GM12878 (cell line): Measurements from ENCODE around the gene MGAT2. TPM values are rescaled to one million over a fixed set of nuclear protein-coding genes. Genes with fewer than 3 reads are reported as not detected.

Source experiments
- ASH2L ChIP-seq: fragments of 300-600, 200-600 bp; sonication (generic); IDR thresholded peaks from 2 replicates; pipeline ENCODE4 v1.6.1; 2017; ENCODE audit warnings: low read depth, mild to moderate bottlenecking, borderline replicate concordance
- CEBPB ChIP-seq, 2 experiments: fragments of 150-350 bp in 1 of 2; IDR thresholded peaks; 2 replicates each; pipeline ENCODE4 v1.6.1; 2012 to 2014; ENCODE audit warnings: low read depth in 2 of 2, low read length in 2 of 2, borderline replicate concordance in 1 of 2, inconsistent platforms in 1 of 2
- IRF4 ChIP-seq: IDR thresholded peaks from 2 replicates; pipeline ENCODE4 v1.6.1; 2011; ENCODE audit warnings: low read depth, low read length
- JUNB ChIP-seq: IDR thresholded peaks from 2 replicates; pipeline ENCODE4 v1.6.1; 2016; ENCODE audit warnings: antibody characterized with exemption, mild to moderate bottlenecking
- NFXL1 ChIP-seq: fragments of 450-650 bp; IDR thresholded peaks from 2 replicates; pipeline ENCODE4 v1.6.1; 2017; ENCODE audit warnings: antibody characterized with exemption, mild to moderate bottlenecking, borderline replicate concordance
- PAX8 ChIP-seq: fragments of 450-650 bp; IDR thresholded peaks from 2 replicates; pipeline ENCODE4 v1.6.1; 2017; ENCODE audit warnings: mild to moderate bottlenecking, moderate library complexity
- PML ChIP-seq: IDR thresholded peaks from 2 replicates; pipeline ENCODE4 v1.6.1; 2012; ENCODE audit warnings: low read length, inconsistent platforms
- POU2F2 ChIP-seq: IDR thresholded peaks from 3 replicates; pipeline ENCODE4 v1.6.1; 2011; ENCODE audit warnings: low read depth, mild to moderate bottlenecking, low read length, borderline replicate concordance
- RUNX3 ChIP-seq: IDR thresholded peaks from 2 replicates; pipeline ENCODE4 v1.6.1; 2012; ENCODE audit warnings: low read length, inconsistent platforms
- SIX5 ChIP-seq: IDR thresholded peaks from 2 replicates; pipeline ENCODE4 v1.6.1; 2011; ENCODE audit warnings: mild to moderate bottlenecking, low read depth, low read length, moderate library complexity; ENCODE audit not compliant: severe bottlenecking
- SMAD1 ChIP-seq: fragments of 450-650 bp; IDR thresholded peaks from 2 replicates; pipeline ENCODE4 v1.6.1; 2018; ENCODE audit warnings: mild to moderate bottlenecking, low read depth; ENCODE audit not compliant: partially characterized antibody
- STAT3 ChIP-seq: IDR thresholded peaks from 2 replicates; pipeline ENCODE4 v1.6.1; 2011; ENCODE audit warnings: low read depth, low read length, improper control_type of control experiment
- ZNF384 ChIP-seq: IDR thresholded peaks from 2 replicates; pipeline ENCODE4 v1.6.1; 2012; ENCODE audit warnings: low read depth, mild to moderate bottlenecking, low read length, improper control_type of control experiment, borderline replicate concordance
- polyA plus RNA-seq, 11 experiments: library from polyadenylated mRNA; depleted of rRNA in 4 of 11; unstranded in 6 of 11; stranded (reverse) in 5 of 11; fragments of >200 nt; fragmentation: Nextera tagmentation in 4 of 11; fragmentation: Illumina TruSeq in 1 of 11; extraction: Ambion mirVana in 4 of 11; extraction: Trizol in 1 of 11; gene quantifications; 1 replicate in 1 of 11; 2 replicates in 10 of 11; pipeline versions ENCODE4 v1.2.1 to v1.2.3, GENCODE V29; 2011 to 2016; ENCODE audit warnings: inconsistent platforms in 2 of 11, missing spikeins in 2 of 11, low read depth in 1 of 11
- total RNA-seq, 4 experiments: library from RNA; depleted of rRNA in 3 of 4; stranded (reverse); fragments of >200 nt in 3 of 4; fragmentation: Illumina TruSeq in 1 of 4; extraction: Trizol in 1 of 4; gene quantifications; 2 replicates each; pipeline versions ENCODE4 v1.2.1 to v1.2.3, GENCODE V29; 2013 to 2021
- TF ChIP-seq, protein P1 (sequence below): fragments of 150-350 bp; IDR thresholded peaks from 2 replicates; pipeline ENCODE4 v1.6.1; 2016; ENCODE audit warnings: low read depth, low read length
- TF ChIP-seq, protein P2 (sequence below): IDR thresholded peaks from 2 replicates; pipeline ENCODE4 v1.6.1; 2012; ENCODE audit warnings: low read depth, low read length, improper control_type of control experiment
- TF ChIP-seq, protein P3 (sequence below): fragments of 450-650 bp; formaldehyde crosslinking; IDR thresholded peaks from 2 replicates; pipeline ENCODE4 v1.4.0; 2022; ENCODE audit warnings: mild to moderate bottlenecking, moderate library complexity
- TF ChIP-seq, protein P4 (sequence below): fragments of 450-650 bp; IDR thresholded peaks from 2 replicates; pipeline ENCODE4 v1.6.1; 2017; ENCODE audit warnings: mild to moderate bottlenecking, moderate library complexity

MGAT2 gene
- total and polyA plus RNA-seq, 10 of the 15 experiments (the other 5 are each of a cell fraction or from before 2014, with no cell fraction given), result 0.03 to 51.8 (median 38.0) TPM; not detected in 1

DNA sequence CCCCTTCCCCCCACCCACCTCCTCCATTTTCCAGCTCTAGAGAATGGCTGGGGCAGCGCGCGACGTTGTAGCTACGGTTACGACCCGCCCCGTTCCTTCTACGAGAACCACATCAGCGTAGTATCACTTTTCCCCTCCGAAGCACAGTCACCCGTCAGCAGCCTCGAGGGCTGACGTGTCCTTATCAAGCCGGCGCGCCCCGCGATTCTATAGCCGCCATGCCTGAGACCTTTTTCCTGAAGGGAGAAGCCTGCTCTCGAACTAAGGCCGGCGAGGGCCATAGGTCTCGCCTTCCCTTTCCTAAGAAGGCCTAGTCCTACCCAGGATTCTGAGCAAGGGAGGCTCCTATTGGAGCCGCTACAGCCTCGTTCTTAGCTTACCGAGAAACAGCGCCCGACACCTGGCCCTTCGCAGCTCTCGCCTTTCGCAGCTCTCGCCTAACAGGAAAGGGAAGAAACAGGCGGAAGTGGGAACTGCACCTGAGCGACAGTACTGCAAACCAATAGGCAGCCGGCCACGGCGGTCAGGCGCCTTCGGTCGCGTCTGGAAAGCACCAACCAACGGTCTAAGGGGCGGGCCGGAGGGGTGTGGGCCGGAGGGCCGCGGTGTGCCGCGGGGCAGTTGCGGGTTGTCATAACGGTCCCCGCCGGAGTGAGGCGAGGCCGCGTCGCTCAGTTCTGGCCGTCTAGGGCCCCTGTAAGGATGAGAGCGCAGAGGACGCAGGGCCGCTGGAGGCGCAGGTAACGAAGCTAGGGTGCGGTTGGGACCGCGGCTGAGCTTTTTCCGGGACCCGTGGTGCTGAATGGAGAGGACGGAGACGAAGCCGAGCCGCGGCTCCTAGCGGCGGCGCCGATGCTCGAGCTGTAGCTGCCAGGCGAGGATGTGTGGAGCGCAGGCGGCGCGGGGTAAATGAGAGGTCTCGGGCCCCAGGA, at the start of gene MGAT2, which contains the start of gene RPL36AL (continued):
- TF ChIP-seq, protein P1, sequence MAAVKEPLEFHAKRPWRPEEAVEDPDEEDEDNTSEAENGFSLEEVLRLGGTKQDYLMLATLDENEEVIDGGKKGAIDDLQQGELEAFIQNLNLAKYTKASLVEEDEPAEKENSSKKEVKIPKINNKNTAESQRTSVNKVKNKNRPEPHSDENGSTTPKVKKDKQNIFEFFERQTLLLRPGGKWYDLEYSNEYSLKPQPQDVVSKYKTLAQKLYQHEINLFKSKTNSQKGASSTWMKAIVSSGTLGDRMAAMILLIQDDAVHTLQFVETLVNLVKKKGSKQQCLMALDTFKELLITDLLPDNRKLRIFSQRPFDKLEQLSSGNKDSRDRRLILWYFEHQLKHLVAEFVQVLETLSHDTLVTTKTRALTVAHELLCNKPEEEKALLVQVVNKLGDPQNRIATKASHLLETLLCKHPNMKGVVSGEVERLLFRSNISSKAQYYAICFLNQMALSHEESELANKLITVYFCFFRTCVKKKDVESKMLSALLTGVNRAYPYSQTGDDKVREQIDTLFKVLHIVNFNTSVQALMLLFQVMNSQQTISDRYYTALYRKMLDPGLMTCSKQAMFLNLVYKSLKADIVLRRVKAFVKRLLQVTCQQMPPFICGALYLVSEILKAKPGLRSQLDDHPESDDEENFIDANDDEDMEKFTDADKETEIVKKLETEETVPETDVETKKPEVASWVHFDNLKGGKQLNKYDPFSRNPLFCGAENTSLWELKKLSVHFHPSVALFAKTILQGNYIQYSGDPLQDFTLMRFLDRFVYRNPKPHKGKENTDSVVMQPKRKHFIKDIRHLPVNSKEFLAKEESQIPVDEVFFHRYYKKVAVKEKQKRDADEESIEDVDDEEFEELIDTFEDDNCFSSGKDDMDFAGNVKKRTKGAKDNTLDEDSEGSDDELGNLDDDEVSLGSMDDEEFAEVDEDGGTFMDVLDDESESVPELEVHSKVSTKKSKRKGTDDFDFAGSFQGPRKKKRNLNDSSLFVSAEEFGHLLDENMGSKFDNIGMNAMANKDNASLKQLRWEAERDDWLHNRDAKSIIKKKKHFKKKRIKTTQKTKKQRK, result no peak
- TF ChIP-seq NFXL1 (no peak), SMAD1 (peak; percentile 73), JUNB (no peak), PAX8 (no peak), ASH2L (no peak), STAT3 (no peak), SIX5 (peak; percentile 22), PML (peak; percentile 99), CEBPB (IDR thresholded peaks at IDR 0.05; ENCODE audit: borderline replicate concordance in 1 of 2, low read depth in 2 of 2, low read length in 2 of 2) (no peak), POU2F2 (peak; percentile 86; the same call in 2 of the 3 replicates), RUNX3 (peak; percentile 78), ZNF384 (no peak), IRF4 (no peak)
- TF ChIP-seq, protein P2, sequence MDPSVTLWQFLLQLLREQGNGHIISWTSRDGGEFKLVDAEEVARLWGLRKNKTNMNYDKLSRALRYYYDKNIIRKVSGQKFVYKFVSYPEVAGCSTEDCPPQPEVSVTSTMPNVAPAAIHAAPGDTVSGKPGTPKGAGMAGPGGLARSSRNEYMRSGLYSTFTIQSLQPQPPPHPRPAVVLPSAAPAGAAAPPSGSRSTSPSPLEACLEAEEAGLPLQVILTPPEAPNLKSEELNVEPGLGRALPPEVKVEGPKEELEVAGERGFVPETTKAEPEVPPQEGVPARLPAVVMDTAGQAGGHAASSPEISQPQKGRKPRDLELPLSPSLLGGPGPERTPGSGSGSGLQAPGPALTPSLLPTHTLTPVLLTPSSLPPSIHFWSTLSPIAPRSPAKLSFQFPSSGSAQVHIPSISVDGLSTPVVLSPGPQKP, result peak; percentile 34; the same call in 1 of the 2 replicates
- TF ChIP-seq, protein P3, sequence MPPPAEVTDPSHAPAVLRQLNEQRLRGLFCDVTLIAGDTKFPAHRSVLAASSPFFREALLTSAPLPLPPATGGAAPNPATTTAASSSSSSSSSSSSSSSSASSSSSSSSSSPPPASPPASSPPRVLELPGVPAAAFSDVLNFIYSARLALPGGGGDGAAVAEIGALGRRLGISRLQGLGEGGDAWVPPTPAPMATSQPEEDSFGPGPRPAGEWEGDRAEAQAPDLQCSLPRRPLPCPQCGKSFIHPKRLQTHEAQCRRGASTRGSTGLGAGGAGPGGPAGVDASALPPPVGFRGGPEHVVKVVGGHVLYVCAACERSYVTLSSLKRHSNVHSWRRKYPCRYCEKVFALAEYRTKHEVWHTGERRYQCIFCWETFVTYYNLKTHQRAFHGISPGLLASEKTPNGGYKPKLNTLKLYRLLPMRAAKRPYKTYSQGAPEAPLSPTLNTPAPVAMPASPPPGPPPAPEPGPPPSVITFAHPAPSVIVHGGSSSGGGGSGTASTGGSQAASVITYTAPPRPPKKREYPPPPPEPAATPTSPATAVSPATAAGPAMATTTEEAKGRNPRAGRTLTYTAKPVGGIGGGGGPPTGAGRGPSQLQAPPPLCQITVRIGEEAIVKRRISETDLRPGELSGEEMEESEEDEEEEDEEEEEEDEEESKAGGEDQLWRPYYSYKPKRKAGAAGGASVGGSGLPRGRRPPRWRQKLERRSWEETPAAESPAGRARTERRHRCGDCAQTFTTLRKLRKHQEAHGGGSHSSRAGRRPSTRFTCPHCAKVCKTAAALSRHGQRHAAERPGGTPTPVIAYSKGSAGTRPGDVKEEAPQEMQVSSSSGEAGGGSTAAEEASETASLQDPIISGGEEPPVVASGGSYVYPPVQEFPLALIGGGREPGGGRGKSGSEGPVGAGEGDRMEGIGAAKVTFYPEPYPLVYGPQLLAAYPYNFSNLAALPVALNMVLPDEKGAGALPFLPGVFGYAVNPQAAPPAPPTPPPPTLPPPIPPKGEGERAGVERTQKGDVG (CRISPR knock-in tag), result no peak
- TF ChIP-seq, protein P4, sequence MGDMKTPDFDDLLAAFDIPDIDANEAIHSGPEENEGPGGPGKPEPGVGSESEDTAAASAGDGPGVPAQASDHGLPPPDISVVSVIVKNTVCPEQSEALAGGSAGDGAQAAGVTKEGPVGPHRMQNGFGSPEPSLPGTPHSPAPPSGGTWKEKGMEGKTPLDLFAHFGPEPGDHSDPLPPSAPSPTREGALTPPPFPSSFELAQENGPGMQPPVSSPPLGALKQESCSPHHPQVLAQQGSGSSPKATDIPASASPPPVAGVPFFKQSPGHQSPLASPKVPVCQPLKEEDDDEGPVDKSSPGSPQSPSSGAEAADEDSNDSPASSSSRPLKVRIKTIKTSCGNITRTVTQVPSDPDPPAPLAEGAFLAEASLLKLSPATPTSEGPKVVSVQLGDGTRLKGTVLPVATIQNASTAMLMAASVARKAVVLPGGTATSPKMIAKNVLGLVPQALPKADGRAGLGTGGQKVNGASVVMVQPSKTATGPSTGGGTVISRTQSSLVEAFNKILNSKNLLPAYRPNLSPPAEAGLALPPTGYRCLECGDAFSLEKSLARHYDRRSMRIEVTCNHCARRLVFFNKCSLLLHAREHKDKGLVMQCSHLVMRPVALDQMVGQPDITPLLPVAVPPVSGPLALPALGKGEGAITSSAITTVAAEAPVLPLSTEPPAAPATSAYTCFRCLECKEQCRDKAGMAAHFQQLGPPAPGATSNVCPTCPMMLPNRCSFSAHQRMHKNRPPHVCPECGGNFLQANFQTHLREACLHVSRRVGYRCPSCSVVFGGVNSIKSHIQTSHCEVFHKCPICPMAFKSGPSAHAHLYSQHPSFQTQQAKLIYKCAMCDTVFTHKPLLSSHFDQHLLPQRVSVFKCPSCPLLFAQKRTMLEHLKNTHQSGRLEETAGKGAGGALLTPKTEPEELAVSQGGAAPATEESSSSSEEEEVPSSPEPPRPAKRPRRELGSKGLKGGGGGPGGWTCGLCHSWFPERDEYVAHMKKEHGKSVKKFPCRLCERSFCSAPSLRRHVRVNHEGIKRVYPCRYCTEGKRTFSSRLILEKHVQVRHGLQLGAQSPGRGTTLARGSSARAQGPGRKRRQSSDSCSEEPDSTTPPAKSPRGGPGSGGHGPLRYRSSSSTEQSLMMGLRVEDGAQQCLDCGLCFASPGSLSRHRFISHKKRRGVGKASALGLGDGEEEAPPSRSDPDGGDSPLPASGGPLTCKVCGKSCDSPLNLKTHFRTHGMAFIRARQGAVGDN, result peak; percentile 34
